ENCODE data around the gene MAPT.

The MAPT gene

DNA sequence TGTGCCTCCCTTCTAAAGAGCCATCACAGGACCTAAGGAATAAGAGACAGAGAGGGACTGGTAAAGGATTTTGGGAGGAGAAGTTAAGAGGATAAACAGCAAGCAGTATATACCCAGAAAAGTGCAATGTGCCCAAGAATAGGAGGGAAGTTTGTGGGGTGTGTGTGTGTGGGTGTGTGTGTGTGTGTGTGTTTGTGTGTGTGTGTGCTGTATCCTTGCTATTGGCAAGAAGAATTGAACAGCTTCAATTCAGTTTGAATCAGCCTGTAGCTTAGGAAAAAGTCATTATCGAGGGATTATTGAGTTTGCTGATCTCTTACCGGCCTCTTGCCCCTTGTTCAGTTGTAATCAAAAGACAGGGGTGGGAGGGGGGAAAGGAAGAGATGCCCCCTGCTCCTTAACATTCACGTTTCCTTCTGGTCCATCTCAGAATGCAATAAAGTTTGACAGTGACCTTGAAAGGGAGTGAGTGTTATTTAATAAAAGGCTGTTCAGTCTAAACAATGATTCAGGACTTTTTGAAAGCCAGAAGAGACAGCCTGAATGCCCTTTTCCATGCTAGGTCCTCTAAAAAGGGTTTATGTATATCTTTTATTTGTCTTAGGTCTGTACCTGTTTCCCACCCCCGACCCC is 23.9 kb upstream of the MAPT start:
- no peak overlapping the region for H3K4me3 ChIP-seq (replicated peaks in 1 of 2; ENCODE audit: low read depth in 2 of 2, low read length in 2 of 2)
- DNase-seq (ENCODE audit: low read depth in 2 of 2), result no peak
- TF ChIP-seq CTCF (IDR thresholded peaks at IDR 0.05; ENCODE audit: low read depth, low read length), result no peak

- TF ChIP-seq CTCF (IDR thresholded peaks at IDR 0.05; ENCODE audit: low read depth, low read length), result no peak
- no peak overlapping the region for H3K4me3 ChIP-seq (replicated peaks in 1 of 2; ENCODE audit: low read depth in 2 of 2, low read length in 2 of 2)
- DNase-seq (ENCODE audit: low read depth in 2 of 2), result no peak
Observed at GRCh38 chr17:45871718-45872117, 22.6 kb upstream of the MAPT start.

DNA sequence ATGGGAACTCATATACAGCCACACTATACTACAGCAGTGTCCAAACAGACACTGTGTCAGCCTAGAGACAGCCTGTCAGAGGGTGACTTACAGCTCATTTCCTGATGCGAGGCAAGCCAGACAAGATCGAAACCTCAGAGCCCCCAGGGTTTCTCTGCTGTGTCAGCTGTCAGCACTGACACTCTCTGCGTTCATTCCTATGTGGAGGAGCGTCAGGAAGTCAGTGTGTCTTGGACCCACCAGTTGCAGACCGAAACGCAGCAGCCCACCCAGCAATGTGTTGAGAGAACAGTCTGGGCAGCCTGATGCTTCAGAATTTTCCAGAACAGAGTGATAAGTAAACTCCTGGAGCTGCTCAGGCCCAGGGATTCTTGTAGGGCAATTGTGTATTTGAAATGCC is 20.6 kb upstream of the MAPT start:
- no peak for DNase-seq (ENCODE audit: low read depth in 2 of 2)
- H3K4me3 ChIP-seq (replicated peaks in 1 of 2; ENCODE audit: low read depth in 2 of 2, low read length in 2 of 2), result no peak overlapping the region
- no peak for TF ChIP-seq CTCF (IDR thresholded peaks at IDR 0.05; ENCODE audit: low read depth, low read length)

- no peak for DNase-seq (ENCODE audit: low read depth in 2 of 2)
- H3K4me3 ChIP-seq (replicated peaks in 1 of 2; ENCODE audit: low read depth in 2 of 2, low read length in 2 of 2), result no peak overlapping the region
- no peak for TF ChIP-seq CTCF (IDR thresholded peaks at IDR 0.05; ENCODE audit: low read depth, low read length)
Observed at GRCh38 chr17:45874151-45874550, 20.2 kb upstream of the MAPT start.

GRCh38 chr17:45876539-45876938 is 17.8 kb upstream of the MAPT start:
- no peak for TF ChIP-seq CTCF (IDR thresholded peaks at IDR 0.05; ENCODE audit: low read depth, low read length)

DNA sequence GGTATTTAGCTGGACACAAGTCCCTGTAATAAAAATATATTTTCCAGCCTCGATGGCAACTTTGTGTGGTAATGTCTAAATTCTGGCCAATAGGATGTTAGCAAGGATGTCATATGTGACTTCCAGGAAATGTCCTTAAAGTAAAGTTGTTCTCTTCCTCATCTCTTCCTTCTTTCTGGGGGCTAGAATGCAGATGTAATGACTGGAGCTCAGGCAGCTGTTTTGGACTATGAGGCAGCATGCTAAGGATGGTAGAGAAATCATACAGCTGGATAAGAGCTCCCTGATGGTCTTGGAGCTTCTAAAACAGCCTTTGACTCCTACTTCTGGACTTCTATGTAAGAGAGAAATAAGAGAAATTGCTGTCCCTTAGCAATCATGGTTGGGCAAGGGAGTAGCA is 16.9 kb upstream of the MAPT start:
- no peak overlapping the region for H3K4me3 ChIP-seq (replicated peaks in 1 of 2; ENCODE audit: low read depth in 2 of 2, low read length in 2 of 2)
- TF ChIP-seq CTCF (IDR thresholded peaks at IDR 0.05; ENCODE audit: low read depth, low read length), result no peak
- DNase-seq (ENCODE audit: low read depth in 2 of 2), result no peak

More at GRCh38 chr17:45876539-45876938, 17.8 kb upstream of the MAPT start:
- DNase-seq (ENCODE audit: low read depth in 2 of 2), result no peak
- no peak overlapping the region for H3K4me3 ChIP-seq (replicated peaks in 1 of 2; ENCODE audit: low read depth in 2 of 2, low read length in 2 of 2)

DNA sequence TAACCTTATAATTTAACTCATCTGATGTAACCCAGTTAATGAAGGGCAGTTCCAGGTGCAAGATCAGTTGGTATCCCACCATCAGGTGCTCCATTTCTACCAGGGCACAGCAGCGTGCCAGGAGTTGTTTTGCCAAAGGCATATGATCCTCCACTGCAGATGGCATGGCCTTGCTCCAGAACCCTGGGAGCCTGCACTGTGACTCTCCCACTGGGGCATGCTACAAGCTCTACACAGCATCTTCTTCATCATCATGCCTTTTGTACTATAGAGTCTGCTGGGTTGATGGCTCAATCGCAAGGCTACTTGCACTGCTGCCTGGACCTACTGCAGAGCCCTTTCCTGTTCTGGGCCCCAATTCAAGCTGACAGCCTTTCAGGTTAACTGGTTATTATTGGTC is 11.3 kb upstream of the MAPT start:
- DNase-seq (ENCODE audit: low read depth in 2 of 2), result no peak
- no peak for TF ChIP-seq CTCF (IDR thresholded peaks at IDR 0.05; ENCODE audit: low read depth, low read length)
- H3K4me3 ChIP-seq (replicated peaks in 1 of 2; ENCODE audit: low read depth in 2 of 2, low read length in 2 of 2), result no peak overlapping the region
